HG03045 (cell line): Measurements from ENCODE around the gene SWT1.

Source experiments
- ATAC-seq: cut with Tn5 transposase; IDR thresholded peaks from one replicate; pipeline ENCODE4 v1.9.1; 2021; ENCODE audit warnings: mild to moderate bottlenecking, moderate library complexity; ENCODE audit not compliant: unreplicated experiment

SWT1 gene, protein sequence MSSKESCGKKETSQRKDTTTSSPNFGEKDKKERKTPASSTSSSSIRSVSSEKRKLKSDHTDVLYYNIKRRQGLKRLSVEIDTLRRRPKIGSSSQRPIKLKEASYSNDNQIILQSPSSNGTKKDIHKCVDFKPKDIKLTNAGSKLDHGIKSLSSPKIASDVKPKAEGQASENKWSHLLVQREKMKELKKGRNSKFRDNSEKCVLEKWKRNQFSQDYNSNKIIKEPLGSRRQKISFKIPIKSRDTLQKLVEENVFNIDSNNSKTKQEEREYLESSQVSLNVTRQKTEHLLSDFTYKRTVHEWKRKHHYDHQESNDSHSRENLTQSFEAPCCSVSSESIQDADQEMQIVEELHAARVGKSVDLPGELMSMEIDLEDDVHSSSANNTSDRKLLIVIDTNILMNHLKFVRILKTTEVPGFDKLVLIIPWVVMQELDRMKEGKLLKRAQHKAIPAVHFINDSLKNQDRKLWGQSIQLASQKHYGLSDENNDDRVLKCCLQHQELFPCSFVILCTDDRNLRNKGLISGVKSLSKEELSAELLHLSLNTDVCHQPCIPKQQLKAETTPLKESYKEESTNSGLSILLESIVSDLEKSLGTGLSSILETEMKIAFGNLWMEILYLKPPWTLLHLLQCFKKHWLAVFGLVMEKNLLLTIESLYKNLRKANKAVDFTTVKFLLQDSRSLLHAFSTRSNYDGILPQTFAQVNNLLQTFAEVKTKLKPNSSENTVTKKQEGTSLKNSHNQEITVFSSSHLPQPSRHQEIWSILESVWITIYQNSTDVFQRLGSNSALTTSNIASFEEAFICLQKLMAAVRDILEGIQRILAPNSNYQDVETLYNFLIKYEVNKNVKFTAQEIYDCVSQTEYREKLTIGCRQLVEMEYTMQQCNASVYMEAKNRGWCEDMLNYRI

DNA sequence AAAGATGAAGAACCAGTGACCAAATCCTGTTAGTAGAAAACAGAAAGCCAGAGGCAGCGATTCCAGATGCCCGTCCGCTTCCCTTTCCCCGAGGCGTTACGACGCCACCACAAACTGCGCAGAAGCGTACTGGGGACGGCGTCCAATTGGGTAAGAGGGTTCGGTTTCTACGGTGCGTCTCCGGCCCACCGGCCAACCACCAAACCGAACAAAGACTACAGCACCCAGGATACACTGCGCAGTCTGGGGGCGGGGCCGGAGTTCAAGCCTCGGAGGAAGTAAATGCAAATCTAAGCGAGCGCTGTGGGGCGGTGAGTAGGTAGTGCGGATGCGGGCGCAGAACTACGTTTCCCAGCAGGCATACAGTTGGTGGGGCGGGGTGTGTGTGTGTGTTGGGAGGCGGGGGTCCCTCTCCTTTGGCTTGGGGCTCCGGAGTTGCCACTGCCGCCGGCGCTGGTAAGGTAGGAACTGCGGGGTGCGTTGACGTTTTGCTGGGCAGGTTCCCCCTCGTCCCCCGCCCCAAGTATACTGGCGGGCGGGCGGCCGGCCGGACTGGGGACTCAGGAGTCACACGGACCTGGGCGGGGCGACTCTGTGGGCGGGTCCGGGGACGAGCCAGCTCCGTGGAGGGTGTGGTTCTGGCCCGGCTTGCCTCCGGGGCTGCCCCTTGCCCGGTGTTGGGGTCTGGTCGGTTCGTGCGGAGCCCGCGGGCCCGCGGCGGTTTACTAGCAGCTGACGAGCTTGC is at the start of gene SWT1, which contains the start of gene TRMT1L:
Gene SWT1, plus strand, starts transcription at position 314 of the 745 bp plus-strand sequence. CDS start 3,675 bp downstream, outside the sequence.
Gene TRMT1L, minus strand, starts transcription at position 100 of the 745 bp plus-strand sequence. CDS start 241 bp downstream, outside the sequence.
- peak; percentile 95 for ATAC-seq

- ATAC-seq: no peak
Observed at GRCh38 chr1:185108321-185108720, 48.6 kb upstream of the SWT1 start.

DNA sequence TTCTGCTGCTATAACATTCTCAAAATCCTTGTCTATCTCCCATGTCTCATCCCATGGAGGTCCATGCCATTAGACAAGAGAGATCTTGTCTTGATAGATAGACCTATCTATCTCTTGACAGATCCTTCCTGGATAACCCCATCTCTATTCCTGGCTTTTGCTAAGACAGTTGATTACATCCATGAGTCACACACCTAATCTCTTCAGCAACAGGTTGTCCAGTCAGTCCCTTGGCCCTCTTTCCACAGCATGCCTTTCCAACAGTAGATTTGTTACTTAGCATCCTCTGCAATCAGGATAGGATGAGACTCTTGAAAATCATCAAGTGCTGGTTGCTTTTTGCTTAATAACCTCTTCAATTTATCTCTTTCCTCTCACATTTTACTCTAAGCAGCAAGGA is 46.8 kb upstream of the SWT1 start:
- ATAC-seq: no peak

GRCh38 chr1:185111873-185112272 is 45.1 kb upstream of the SWT1 start:
- ATAC-seq: no peak

DNA sequence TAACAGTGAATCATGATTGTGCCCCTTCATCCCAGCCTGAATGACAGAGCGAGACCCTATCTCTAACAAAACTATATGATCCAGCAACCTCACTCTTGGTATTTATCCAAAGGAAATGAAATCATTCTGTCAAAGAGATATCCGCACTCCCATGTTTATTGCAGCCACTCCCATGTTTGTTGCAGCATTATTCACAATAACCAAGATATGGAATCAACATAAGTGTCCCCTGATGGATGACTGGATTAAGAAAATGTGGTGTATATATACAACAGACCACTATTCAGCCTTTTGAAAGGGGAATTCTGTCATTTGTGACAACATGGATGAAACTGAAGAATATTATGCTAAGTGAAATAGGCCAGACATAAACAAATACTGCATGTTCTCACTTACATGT is 44.6 kb upstream of the SWT1 start:
- ATAC-seq: no peak

DNA sequence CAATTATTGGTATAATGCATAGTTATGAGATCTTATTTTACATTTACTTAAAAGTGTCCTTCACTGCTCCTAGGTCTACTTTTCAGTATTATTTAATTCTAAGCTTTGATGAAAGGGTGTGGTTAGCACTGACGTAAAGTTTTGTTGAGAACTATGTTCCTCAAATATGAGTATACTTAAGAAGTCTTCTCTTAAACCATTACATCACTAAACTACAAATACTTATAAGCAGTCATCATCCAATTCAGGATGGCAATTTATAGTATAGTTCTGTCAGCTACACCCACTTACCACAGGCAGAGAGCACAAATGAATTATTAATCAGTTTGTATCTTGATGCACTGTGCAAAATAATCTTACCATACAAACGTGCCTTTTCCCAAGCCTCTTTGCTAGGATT is 27.3 kb upstream of the SWT1 start:
- no peak for ATAC-seq

DNA sequence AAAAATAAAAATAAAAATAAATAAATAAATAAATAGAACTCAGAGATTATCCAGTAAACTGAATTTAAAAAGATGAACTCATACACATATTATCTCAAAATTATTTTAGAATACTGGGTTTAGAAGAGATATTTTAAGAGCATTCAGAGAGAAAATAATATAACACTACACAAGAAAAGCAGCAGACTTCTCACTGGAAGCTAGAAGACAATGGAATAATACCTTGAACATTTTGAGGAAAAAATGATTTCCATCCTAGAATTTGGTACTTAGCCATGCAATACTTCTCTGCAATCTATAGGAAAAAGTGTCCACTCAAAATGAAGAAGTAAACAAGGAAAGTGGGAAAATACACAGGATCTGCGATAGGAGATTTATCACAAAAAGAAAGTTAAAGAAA is 24.4 kb upstream of the SWT1 start:
- no peak for ATAC-seq

GRCh38 chr1:185137896-185138545 is 18.9 kb upstream of the SWT1 start:
- no peak for ATAC-seq

DNA sequence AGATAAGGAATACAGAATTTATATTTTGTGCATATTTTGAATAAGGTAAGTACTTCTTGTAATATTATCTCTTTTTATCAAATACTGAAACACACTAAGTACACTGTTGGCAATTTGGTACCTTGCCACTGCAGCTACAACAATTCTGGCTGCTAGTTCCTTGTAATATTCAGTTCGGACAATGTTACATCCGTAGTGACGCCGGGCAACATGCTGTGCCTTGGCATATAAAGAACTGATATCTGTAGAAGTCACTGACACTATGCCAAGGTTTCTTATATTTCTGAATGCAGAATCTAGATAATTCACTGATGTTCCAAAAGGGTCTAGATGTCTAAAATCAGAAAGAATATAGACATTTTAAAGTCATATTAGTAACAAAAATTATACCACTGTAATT is 17.7 kb upstream of the SWT1 start:
- ATAC-seq: no peak

DNA sequence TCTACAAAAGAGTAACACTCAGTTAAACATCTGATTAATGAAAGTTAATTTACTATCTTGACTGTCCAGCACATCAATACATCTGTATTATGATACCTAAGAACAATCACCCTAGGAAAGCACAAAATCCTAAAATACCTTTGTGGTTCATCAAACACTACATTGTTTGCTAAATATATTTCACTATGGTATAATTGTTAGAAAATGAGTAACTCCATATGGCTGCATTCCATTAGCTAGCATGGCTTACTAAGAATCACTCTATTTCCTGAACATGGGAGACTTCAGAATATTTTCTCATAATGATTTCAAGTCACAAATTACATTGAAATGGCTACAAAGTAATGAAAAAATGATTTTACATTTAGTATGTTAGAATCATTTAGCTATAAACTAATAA is 12.7 kb upstream of the SWT1 start:
- no peak for ATAC-seq

DNA sequence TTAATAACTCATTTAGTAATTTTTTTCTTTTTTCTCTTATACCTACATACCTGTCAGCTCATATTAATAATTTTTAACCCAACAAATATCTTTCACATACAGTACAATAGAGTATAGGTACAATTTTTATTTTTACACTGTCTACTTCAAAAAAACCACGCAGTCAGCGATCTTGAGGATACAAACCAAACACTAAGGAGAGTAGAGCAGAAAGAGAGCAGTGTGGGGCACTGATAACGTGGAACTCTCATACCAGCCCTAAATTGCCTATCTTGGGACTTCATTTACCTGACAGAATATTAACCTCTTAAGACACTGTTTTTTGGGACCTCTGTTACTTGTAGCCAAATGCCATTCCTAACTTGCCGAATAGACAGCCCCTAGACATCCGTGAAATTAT is 5.8 kb upstream of the SWT1 start:
- no peak for ATAC-seq

DNA sequence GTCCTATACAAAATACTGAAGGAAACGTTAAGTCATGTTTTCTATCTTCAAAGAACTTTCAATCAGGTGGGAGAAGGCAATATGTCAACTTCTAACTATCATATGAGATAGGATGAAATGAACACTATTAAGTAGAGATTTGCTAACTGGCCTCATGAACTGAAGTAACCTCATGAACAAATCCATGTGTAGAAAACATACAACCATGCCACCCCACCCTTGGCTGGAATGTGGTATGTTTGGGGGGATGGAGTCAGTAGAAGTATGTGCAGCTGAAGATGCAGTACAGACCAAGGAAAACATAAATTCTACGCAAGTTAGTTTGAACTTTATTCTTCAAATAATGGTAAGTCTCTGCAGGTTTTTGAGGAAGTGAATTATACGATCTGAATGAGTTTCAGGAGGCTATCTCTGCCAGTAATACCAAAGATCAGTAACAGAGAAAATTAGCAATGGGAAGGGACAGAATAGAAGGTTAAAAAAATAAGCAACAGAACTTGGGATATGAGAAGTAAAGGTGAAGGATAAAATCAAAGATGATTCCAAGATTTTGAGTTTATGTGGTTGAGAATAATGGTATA is 4.7 kb upstream of the SWT1 start:
- no peak for ATAC-seq

GRCh38 chr1:185154912-185155513 is 2.0 kb upstream of the SWT1 start:
- no peak for ATAC-seq

GRCh38 chr1:185155600-185156287 is 1.2 kb upstream of the SWT1 start:
- no peak for ATAC-seq

DNA sequence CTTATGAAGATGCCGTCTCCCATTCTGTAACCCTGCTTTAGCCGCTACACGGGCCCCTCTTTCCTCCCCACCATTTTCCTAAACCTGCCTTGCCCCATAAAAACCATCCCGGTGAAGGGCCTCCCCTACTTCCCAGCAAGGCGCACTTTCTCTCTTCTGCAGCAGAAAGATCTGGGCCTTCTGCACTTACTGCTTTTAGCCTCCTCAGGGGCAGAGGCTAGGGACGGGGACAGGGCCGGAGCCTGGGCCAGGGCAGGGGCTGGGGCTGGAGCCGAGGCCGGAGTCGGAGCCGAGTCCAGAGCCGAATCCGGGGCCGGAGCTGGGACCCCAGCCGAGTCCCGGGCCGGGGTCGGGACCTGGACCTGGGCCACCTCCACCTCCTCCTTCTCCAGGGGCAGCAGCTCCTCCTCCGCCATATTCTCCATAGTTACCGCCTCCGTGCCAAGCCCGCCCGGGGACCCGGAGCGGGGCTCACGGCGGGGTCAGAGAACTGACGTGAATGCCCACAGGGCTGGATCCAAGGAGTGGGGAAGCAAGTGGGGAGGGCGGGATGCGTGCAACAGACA is 596 bp upstream of the SWT1 start:
- peak; percentile 31 for ATAC-seq

- ATAC-seq: no peak
Observed at GRCh38 chr1:185157599-185158412, 839 bp downstream of the SWT1 start.

DNA sequence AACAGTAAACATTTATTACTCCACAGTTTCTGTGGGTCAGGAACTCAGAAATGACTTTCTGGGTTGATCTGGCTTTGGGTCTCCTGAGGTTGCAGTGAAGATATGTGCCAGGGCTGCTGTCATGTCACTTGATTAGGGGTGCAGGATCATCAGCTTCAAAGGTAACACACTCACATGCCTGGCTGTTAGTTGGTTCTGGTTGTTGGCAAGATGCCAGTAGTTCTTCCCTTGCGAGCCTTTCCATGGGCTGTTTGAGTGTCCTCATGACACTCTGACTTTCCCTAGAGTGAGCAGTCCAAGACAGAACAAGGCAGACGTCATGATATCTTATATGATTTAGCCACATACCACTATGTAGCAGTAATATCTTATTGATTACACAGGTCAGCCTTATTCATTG is 1.8 kb downstream of the SWT1 start:
- no peak for ATAC-seq

- no peak for ATAC-seq
Observed at GRCh38 chr1:185159966-185160365, 3.0 kb downstream of the SWT1 start.
